Loucy (cell line): ENCODE results near the gene IL3RA.

Experiments used
- CTCF ChIP-seq: fragments of 200-600 bp; sonication (generic); conservative IDR thresholded peaks from 2 replicates; pipeline ENCODE4 v1.5.1; 2014; ENCODE audit warnings: mild to moderate bottlenecking, antibody characterized with exemption, low read length
- EZH2phosphoT487 ChIP-seq: fragments of 200-600 bp; IDR thresholded peaks from 2 replicates; pipeline ENCODE4 v1.6.1; 2018; ENCODE audit warnings: antibody characterized with exemption, mild to moderate bottlenecking, moderate library complexity, borderline replicate concordance

DNA sequence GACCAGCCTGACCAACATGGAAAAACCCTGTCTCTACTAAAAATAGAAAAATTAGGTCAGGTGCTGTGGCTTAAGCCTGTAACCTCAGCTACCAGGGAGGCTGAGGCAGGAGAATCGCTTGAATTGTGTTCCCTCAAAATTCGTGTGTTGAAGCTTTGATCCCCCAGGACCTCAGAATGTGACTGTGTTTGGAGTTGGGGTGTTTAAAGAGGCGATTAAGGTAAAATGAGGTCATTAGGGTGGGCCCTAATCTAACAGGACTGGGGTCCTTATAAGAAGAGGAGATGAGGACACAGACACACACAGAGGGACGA lies 31.8 kb downstream of the IL3RA start:
- TF ChIP-seq CTCF (no peak), EZH2phosphoT487 (no peak)
